ENCODE data around the gene RASGRP1.

- TF ChIP-seq CTCF (IDR thresholded peaks at IDR 0.05), result no peak
- no peak for TF ChIP-seq EP300 (IDR thresholded peaks at IDR 0.05)
These were observed 46.1 kb upstream of the RASGRP1 start for GRCh38 chr15:38610748-38611147.
